GM23248 (cell line): ENCODE results near the gene RPF1. TPM values are rescaled to one million over a fixed set of nuclear protein-coding genes. Genes with fewer than 3 reads are reported as not detected.

Source experiments
- DNase-seq: peaks from one replicate; pipeline ENCODE4 v3.0.0-alpha.2; 2015
- H2AFZ ChIP-seq: fragments of 200-600 bp; sonication (generic); 2 replicates; pipeline ENCODE4 v1.6.1; 2016; ENCODE audit warnings: antibody characterized with exemption
- H3F3A ChIP-seq: fragments of 200-600 bp; sonication (generic); 2 replicates; pipeline ENCODE4 v1.6.1; 2016; ENCODE audit warnings: mild to moderate bottlenecking, antibody characterized with exemption, mixed run types; ENCODE audit not compliant: insufficient read depth
- H3K27ac ChIP-seq: fragments of 200-600 bp; sonication (generic); 2 replicates; pipeline ENCODE4 v1.5.1; 2016; ENCODE audit warnings: mild to moderate bottlenecking
- H3K27me3 ChIP-seq: fragments of 200-600 bp; sonication (generic); replicated peaks from 2 replicates; pipeline ENCODE4 v1.6.1; 2016; ENCODE audit warnings: mild to moderate bottlenecking; ENCODE audit not compliant: insufficient read depth
- H3K36me3 ChIP-seq: fragments of 200-600 bp; sonication (generic); 2 replicates; pipeline ENCODE4 v1.6.1; 2016; ENCODE audit warnings: low read depth, mild to moderate bottlenecking
- H3K4me1 ChIP-seq: fragments of 200-600 bp; sonication (generic); 2 replicates; pipeline ENCODE4 v1.6.1; 2016; ENCODE audit warnings: mild to moderate bottlenecking; ENCODE audit not compliant: insufficient read depth
- H3K4me2 ChIP-seq: fragments of 200-600 bp; sonication (generic); one replicate; pipeline ENCODE4 v1.6.1; 2016; ENCODE audit warnings: mild to moderate bottlenecking; ENCODE audit not compliant: unreplicated experiment
- H3K4me3 ChIP-seq: fragments of 200-600 bp; sonication (generic); 2 replicates; pipeline ENCODE4 v1.5.1; 2016; ENCODE audit warnings: mild to moderate bottlenecking
- H3K79me2 ChIP-seq: fragments of 200-600 bp; sonication (generic); 2 replicates; pipeline ENCODE4 v1.6.1; 2016; ENCODE audit warnings: mild to moderate bottlenecking; ENCODE audit not compliant: insufficient read depth
- H3K9ac ChIP-seq: fragments of 200-600 bp; sonication (generic); 2 replicates; pipeline ENCODE4 v1.6.1; 2016; ENCODE audit warnings: mild to moderate bottlenecking
- H3K9me2 ChIP-seq: fragments of 200-600 bp; sonication (generic); 2 replicates; pipeline ENCODE4 v1.6.1; 2016; ENCODE audit warnings: mixed run types, mild to moderate bottlenecking, moderate library complexity; ENCODE audit not compliant: insufficient read depth
- H3K9me3 ChIP-seq: fragments of 200-600 bp; sonication (generic); one replicate; pipeline ENCODE4 v1.6.1; 2017; ENCODE audit warnings: low read depth
- H4K20me1 ChIP-seq: fragments of 200-600 bp; sonication (generic); 2 replicates; pipeline ENCODE4 v1.6.0; 2016; ENCODE audit not compliant: insufficient read depth
- EZH2 ChIP-seq: fragments of 200-600 bp; sonication (generic); IDR thresholded peaks from 2 replicates; pipeline ENCODE4 v1.6.1; 2018; ENCODE audit warnings: antibody characterized with exemption, mild to moderate bottlenecking; ENCODE audit not compliant: insufficient read depth, poor library complexity, severe bottlenecking
- EZH2phosphoT487 ChIP-seq: fragments of 200-600 bp; sonication (generic); IDR thresholded peaks from 2 replicates; pipeline ENCODE4 v1.6.1; 2018; ENCODE audit warnings: antibody characterized with exemption, moderate library complexity, mild to moderate bottlenecking, low read depth; ENCODE audit not compliant: insufficient read depth
- WGBS, 2 experiments: methylation state at CpG; one replicate each; pipeline ENCODE4 v1.1.6; 2015 to 2017; ENCODE audit warnings: low lambda C conversion rate in 2 of 2, low coverage in 1 of 2; ENCODE audit errors: missing lambda C conversion rate in 2 of 2; 5-methylcytosine and 5-hydroxymethylcytosine counted together
- in situ Hi-C: fragments of 300-500 bp; cut with MboI; formaldehyde crosslinking; loops from 2 replicates; pipeline ENCODE4 v1.15.0; 2020
- polyA plus RNA-seq: library from polyadenylated mRNA; unstranded; fragments of >200 nt; fragmentation: Nextera tagmentation; extraction: Ambion mirVana; gene quantifications from 2 replicates; pipeline ENCODE4 v1.2.1, GENCODE V29; 2016
- total RNA-seq: library from RNA; depleted of rRNA; stranded (reverse); fragments of >200 nt; shearing (Covaris generic); gene quantifications from 2 replicates; pipeline ENCODE4 v1.2.3, GENCODE V29; 2014; rRNA removed

Gene RPF1
- total and polyA plus RNA-seq, 2 experiments from 2014 or later, result 29.6 to 33.0 TPM

DNA sequence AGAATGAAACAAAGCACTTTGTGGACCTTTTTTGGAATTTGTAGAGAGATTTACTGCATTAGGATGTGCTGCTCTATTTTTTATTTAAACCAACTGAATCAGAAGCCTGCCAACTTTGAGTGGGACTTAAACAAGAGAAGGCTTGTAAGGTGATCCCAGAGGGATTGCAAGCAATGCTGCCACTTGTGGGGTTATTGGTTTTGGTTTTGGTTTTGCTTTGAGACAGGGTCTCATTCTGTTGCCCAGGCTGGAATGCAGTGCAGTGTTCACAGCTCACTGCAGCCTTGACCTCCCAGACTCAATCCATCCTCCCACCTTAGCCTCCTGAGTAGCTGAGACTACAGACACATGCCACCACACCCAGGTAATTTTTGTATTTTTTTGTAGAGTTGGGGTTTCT, 59.5 kb downstream of the RPF1 start:
- Histone ChIP-seq H3F3A (no peaks in the 10 kb centered on the region), H3K4me1 (no peaks in the 10 kb centered on the region), H4K20me1 (no peaks in the 10 kb centered on the region), H3K4me3 (no peak overlapping the region), H3K27ac (no peak overlapping the region), H3K9ac (no peak overlapping the region), H3K36me3 (no peaks in the 10 kb centered on the region; the same call in 1 of the 2 replicates), H3K4me2 (no peak overlapping the region), H3K9me3 (no peaks in the 10 kb centered on the region), H2AFZ (no peak overlapping the region), H3K9me2 (no peaks in the 10 kb centered on the region), H3K27me3 (no peaks in the 10 kb centered on the region), H3K79me2 (no peaks in the 10 kb centered on the region)
- TF ChIP-seq EZH2 (no peak), EZH2phosphoT487 (no peak)
- DNase-seq, result no peak
- in situ Hi-C loops, result no loop called here

DNA sequence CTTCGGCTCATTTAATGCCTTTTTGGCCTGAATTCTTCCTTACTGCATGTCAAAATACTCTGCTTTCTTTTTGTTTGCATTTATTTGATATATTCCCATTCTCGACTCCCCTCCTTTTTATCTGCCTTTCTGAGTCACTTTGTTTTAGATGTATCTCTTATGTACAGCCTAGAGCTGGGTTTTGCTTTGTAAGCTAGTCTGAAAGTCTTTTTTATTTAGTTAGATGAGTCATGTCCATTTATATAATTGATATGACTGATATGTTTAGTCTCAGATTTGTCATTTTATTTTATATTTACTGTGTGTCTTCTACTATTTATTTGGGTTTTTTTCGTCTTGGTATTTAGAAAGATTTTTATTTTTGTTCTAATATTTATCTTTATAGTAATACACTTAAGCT, 60.9 kb downstream of the RPF1 start:
- H3K27ac ChIP-seq, result no peak overlapping the region

DNA sequence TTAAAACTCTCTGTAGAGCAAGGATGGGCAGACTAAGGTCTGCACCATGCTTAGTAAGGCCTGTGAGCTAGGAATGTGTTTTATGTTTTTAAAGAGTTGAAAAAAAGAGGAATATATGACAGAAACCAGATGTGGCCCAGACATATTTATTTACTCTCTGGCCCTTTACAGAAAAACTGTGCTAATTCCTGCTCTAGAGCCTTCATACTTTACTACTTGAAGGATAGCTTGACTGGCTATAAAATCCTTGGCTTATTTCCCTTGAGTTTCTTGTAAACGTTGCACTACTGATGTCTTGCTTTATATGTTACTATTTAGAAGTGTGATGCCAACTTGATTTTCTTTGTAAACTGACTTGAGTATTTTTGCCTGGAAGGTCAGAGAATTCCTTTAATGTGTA, 61.7 kb downstream of the RPF1 start:
- H3K36me3 ChIP-seq, result no peaks in the 10 kb centered on the region; the same call in 1 of the 2 replicates
- no peaks in the 10 kb centered on the region for H3F3A ChIP-seq
- no peaks in the 10 kb centered on the region for H3K4me1 ChIP-seq
- no peaks in the 10 kb centered on the region for H3K9me2 ChIP-seq
- no peak for DNase-seq
- no peak overlapping the region for H3K27ac ChIP-seq
- H3K4me2 ChIP-seq, result no peak overlapping the region
- 38 to 57% methylated on average over 1 of the region's 1 CpG for WGBS, 2 experiments
- H4K20me1 ChIP-seq, result no peaks in the 10 kb centered on the region
- in situ Hi-C loops, result no loop called here
- no peak overlapping the region for H3K9ac ChIP-seq
- no peaks in the 10 kb centered on the region for H3K27me3 ChIP-seq
- no peak overlapping the region for H2AFZ ChIP-seq
- no peaks in the 10 kb centered on the region for H3K79me2 ChIP-seq
- H3K9me3 ChIP-seq, result no peaks in the 10 kb centered on the region
- no peak overlapping the region for H3K4me3 ChIP-seq
- no peak for TF ChIP-seq EZH2phosphoT487
- TF ChIP-seq EZH2, result no peak

More for the DNA sequence above, 60.9 kb downstream of the RPF1 start:
- peak; percentile 10 for DNase-seq
- no peaks in the 10 kb centered on the region for H3K4me1 ChIP-seq
- no peak overlapping the region for H3K4me2 ChIP-seq
- no peaks in the 10 kb centered on the region; the same call in 1 of the 2 replicates for H3K36me3 ChIP-seq
- WGBS, 2 experiments, result 88 to 90% methylated on average over 3 of the region's 3 CpGs
- H3K9me2 ChIP-seq, result no peaks in the 10 kb centered on the region
- no peaks in the 10 kb centered on the region for H3F3A ChIP-seq
- no peak overlapping the region for H2AFZ ChIP-seq
- no peaks in the 10 kb centered on the region for H3K9me3 ChIP-seq
- no peaks in the 10 kb centered on the region for H4K20me1 ChIP-seq
- no peak overlapping the region for H3K4me3 ChIP-seq
- H3K79me2 ChIP-seq, result no peaks in the 10 kb centered on the region
- TF ChIP-seq EZH2 (no peak), EZH2phosphoT487 (no peak)
- H3K9ac ChIP-seq, result no peak overlapping the region
- in situ Hi-C loops, result no loop called here
- no peaks in the 10 kb centered on the region for H3K27me3 ChIP-seq

DNA sequence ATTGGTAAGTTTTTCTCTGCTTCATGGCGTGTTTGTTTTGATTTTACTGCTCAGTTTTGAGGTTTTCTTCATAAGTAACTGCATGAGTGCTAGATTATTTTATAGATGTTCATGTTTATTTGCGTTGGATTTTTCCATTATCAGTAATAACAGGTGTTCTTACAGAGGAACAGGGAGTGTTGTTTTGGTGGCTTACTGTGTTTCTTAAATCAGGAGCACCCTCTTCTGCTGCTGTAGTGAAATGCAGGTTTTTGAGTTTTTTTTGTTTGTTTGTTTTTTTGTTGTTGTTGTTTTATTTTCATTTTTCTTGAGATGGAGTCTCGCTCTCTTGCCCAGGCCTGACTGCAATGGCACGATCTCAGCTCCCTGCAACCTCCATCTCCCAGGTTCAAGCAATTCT, 62.6 kb downstream of the RPF1 start:
- Histone ChIP-seq H3K4me1 (no peaks in the 10 kb centered on the region), H3K4me2 (no peak overlapping the region), H3K36me3 (no peaks in the 10 kb centered on the region; the same call in 1 of the 2 replicates), H3K9me3 (no peaks in the 10 kb centered on the region), H4K20me1 (no peaks in the 10 kb centered on the region), H2AFZ (no peak overlapping the region), H3K4me3 (no peak overlapping the region), H3F3A (no peaks in the 10 kb centered on the region), H3K27ac (no peak overlapping the region), H3K27me3 (no peaks in the 10 kb centered on the region), H3K9ac (no peak overlapping the region), H3K9me2 (no peaks in the 10 kb centered on the region), H3K79me2 (no peaks in the 10 kb centered on the region)
- DNase-seq, result no peak
- TF ChIP-seq EZH2phosphoT487, result no peak
- no peak for TF ChIP-seq EZH2
- in situ Hi-C loops, result no loop called here
- WGBS, 2 experiments, result 92 to 98% methylated on average over 4 of the region's 4 CpGs

Other genes starting within 250 kb of the RPF1 start
- gene SAMD13, start 177.6 kb upstream of the RPF1 start, total RNA-seq, result 0.51 and 0.65 TPM in 2 replicates
- 0.71 and 0.78 TPM in 2 replicates for gene SAMD13, start 177.6 kb upstream of the RPF1 start, polyA plus RNA-seq
- not detected in 2 replicates for gene DNASE2B, start 80.8 kb upstream of the RPF1 start, total RNA-seq
- gene DNASE2B, start 80.8 kb upstream of the RPF1 start, polyA plus RNA-seq, result not detected in 2 replicates
- gene SPATA1, start 27.1 kb downstream of the RPF1 start, total RNA-seq, result not detected in 2 replicates
- gene SPATA1, start 27.1 kb downstream of the RPF1 start, polyA plus RNA-seq, result 0.68 and 1.0 TPM in 2 replicates
- gene GNG5, start 27.3 kb downstream of the RPF1 start, total RNA-seq, result 34.7 and 38.9 TPM in 2 replicates
- 400 and 422 TPM in 2 replicates for gene GNG5, start 27.3 kb downstream of the RPF1 start, polyA plus RNA-seq
- 13.5 and 22.9 TPM in 2 replicates for gene CTBS, start 95.2 kb downstream of the RPF1 start, total RNA-seq
- gene CTBS, start 95.2 kb downstream of the RPF1 start, polyA plus RNA-seq, result 52.4 and 53.7 TPM in 2 replicates
- gene SSX2IP, start 211.2 kb downstream of the RPF1 start, total RNA-seq, result 15.3 and 15.7 TPM in 2 replicates
- gene SSX2IP, start 211.2 kb downstream of the RPF1 start, polyA plus RNA-seq, result 11.3 and 14.5 TPM in 2 replicates